GM18861 (cell line): ENCODE results near the gene ARPP21.

Experiments
- ATAC-seq: cut with Tn5 transposase; IDR thresholded peaks from one replicate; pipeline ENCODE4 v1.9.1; 2021; ENCODE audit not compliant: unreplicated experiment

The ARPP21 gene

DNA sequence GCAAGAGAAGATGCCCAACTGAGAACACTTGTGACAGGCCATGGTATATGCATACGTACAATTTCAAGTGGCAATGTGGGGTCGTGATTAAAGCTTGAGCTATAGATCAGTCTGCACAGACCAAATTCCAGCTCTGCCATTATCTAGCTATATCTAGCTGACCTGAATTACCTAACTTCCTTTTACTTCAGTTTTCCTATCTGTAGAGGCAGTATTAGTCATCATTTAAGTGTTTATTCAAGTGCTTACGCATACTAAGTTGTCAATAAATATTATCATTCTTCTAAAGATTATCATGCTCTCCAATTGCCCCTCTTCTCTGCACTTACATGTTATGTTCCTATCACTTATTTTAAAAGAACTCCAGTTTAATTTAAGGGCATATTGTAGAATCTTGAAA is 87.9 kb downstream of the ARPP21 start:
- no peak for ATAC-seq

DNA sequence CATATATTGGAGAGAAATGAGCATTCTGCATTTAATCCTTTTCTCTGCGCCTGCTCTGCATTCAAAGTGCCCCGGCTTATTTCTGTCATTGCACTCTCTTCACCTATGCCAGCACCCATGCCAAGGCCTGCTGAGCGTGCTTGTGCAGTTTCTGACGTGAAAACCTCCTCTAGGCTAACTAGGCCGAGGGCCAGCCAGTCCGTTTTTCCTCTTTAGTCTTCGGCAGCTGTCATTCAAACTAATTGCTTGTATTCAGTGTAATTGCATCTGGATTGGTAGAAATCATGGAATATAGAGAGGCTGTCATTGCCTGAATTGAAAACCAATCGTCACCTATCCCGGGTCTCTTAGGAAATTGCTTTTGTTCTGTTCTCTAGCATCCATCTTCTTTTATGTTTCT is 94.0 kb downstream of the ARPP21 start:
- no peak for ATAC-seq

DNA sequence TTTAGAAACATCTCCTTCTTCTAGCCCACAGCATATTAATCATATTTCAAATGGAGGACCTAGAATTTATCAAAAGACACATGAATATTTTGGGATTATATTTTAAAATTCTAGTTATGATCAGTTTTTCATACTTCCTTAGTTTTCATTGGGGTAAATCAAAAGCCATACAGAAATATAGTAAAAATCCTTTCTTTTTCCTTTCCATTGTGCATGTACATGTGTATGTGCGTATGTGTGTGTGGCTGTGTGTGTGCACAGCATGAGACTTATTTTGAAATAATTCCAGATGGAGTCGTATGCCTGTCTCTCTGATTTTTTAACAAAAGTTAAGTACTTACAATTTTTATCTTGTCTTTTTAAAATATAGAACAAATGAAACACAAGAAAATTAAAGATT is 94.5 kb downstream of the ARPP21 start:
- ATAC-seq: no peak

DNA sequence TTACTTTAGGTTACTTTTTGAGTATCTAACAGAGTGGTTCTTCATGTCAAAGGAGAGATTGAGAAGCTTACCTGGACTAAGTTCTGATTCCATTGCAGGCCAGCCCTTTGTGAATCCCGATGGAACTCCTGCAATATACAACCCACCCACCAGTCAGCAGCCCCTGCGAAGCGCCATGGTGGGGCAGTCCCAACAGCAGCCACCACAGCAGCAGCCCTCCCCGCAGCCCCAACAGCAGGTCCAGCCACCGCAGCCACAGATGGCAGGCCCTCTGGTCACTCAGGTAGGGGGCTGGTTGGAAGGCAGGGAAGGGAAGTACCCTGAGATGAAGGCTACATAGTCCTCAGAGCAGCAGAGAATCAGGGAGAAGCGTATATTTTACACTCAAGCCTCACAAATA is 97.8 kb downstream of the ARPP21 start:
- ATAC-seq: no peak

DNA sequence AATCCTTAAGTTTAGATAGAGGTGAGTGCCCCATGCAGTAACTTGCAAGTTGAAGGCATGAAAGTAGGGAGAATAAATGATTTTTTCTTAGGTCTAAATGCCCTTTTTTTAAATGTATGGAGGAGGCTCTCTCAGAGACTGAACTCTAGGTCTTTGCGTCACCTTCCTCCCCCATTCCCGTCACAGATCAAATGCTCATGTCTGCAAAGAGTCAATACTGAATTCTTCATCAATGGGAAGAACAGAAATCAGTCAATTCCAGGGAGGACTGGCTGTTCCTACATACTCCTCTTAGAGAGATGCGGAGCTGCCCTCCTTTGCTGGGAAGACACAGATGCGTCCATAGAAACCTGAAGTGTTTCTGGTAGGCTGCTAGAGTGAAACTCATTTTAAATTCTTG is 98.2 kb downstream of the ARPP21 start:
- no peak for ATAC-seq

DNA sequence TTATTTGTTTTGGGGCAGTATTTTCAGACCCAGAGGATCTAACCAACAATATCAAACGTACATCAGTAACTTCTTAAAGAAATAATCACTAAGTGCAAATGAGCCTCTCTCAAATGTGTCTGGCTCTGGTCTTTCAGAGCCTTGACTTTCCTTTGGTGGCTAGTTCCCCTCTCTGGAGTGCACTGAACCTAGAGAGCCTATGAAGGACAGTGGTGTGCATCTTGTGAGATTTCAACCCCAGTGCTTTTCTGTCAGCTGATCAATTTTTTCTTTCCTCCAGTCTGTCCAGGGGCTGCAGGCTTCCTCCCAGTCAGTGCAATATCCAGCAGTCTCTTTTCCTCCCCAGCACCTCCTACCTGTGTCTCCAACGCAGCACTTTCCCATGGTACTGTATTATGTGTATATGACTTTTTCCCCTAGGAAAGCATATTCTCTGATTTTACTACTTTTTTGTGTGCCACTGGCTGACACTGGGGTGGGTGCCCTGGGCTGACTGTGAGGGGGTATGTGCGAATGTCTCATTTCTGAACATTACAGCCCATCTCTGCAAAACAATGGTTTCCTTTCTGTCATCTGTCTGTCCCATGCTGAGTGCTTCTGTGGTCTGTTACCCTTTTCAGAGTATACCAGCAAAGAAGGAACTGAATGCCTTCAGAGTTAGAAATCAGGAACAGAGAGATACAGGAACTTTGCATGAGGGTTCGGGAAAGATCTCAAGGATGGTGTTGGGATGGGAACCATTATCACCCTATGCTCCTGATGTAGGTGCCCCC is 98.8 kb downstream of the ARPP21 start:
- no peak for ATAC-seq

DNA sequence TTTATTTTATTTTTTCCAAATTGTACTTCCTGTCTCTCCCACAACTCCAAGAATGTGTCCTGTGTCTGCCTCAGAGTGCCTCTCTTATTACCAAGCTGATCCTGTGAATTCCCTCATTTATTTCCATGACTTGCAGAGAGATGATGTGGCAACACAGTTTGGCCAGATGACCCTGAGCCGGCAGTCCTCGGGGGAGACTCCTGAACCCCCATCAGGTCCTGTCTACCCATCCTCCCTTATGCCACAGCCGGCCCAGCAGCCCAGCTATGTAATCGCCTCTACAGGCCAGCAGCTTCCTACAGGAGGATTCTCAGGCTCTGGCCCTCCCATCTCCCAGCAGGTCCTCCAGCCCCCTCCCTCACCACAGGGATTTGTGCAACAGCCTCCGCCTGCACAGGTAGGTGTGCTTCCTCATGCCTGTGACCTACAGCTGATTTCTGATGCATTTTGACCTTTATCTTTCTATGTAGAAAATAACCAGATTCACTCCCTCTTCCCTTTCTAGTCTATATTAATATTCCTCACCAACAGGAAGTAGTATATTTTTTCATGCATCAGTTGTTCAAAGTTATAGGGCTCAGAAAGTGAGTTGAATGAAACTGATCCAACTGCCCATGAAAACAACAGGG is 100.0 kb downstream of the ARPP21 start:
- no peak for ATAC-seq

DNA sequence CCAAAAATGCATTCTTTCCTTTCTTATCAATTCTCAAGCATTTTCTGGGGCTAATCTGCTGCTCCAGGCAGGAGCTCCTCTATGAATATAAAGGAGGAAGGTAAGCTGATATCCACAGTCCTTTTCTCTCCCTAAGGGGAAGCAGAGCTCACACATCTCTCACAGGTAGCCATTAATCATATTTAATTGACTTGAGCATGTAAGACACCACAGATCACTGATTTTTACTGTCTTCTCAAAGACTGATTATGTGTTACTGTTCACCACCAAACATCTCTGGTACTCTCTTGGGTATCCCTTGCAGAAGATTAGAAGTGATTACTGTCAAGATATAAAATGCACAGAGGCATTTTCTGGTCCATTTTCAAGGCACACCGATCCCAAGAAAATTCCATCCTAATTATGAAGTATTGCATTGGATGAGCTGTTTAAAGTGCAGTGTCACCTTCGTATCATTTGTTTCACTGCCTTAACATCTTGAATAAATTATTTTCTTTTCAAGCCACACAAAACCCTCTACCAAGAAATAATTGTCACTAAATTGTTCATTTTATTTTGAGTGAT is 100.7 kb downstream of the ARPP21 start:
- ATAC-seq: no peak

DNA sequence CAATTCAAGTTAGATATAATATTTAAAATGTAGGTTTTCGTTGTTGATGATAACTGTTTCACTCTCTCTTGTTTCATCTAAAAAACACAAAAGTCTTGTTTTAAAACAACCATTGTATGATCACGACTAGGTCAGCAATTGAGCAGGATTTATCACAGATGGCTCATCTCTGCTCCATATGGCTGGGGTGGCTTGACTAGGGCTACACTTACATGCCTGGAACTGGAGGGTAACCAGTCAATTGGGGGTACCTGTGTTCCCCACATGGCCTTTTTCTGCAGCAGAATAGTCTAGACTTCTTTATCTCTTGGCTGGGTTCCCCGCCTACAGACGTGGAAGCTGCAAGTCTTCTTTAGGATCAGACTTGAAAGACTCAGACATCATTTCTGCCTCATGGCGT is 103.9 kb downstream of the ARPP21 start:
- ATAC-seq: no peak

DNA sequence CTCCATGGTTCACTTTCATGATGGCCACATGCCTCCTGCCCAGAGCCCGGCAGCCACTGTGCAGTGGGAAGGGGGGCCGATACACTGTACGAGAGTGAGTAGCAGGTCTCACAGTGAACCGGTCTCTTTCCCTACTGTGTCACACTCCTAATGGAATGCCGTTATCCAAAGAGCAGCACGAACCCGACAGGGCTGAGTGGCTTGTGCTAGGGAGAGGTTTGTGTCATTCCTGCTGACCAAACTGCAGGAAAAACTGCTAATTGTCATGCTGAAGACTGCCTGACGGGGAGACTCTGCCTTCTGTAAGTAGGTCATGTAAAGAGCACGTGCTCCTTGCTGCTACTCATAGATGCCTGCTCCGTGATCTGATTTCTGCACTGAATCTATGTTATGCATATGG is 105.1 kb downstream of the ARPP21 start:
- no peak for ATAC-seq

DNA sequence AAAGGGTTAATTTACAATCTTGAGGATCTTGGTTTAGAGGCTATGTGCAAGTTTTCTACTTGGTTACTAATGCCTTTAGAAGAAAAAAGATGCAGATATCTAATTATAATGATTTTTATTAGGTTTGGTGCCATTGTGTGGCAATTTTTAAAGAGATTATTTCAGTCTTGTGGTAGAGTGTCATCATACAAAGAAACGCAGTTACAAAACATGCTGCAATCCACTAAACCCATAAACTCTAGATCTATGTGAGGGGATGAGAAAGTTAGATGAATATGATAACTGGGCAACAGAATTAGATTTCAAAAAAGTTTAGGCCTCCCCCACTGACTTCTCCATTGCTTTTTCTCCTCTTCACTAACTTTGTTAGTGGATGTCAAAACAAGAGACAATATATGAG is 106.0 kb downstream of the ARPP21 start:
- no peak for ATAC-seq

DNA sequence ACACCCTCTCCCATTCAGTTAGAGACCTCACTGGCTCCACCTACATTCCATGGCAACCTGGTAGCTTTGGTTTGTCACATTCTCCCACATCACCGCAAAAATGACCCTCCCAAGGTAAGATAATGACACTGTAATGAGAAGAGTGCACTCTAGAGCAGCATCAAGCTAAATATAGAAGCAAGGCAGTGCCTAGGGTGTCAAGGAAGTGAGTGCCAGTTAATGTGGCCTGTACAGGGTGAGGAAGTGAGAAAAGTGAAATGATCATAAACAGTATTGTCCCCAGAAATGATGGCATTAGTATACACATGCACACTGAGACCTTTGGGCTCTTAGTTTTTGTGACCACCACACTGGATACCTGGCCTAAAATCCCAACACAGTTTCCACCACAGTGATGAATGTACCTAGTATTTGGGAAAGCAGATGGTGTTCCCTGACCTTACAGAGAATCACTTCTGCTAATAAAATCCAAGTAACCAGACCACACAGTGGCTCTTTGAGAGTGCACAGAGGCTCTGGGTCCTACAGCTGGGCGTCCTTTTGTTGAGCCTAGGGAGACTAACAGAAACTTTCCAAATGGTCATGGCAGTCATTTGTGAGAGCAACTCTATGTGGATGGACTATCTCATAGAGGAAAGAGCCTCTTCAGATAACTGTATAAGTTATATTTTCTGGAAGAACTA is 106.6 kb downstream of the ARPP21 start:
- ATAC-seq: no peak

DNA sequence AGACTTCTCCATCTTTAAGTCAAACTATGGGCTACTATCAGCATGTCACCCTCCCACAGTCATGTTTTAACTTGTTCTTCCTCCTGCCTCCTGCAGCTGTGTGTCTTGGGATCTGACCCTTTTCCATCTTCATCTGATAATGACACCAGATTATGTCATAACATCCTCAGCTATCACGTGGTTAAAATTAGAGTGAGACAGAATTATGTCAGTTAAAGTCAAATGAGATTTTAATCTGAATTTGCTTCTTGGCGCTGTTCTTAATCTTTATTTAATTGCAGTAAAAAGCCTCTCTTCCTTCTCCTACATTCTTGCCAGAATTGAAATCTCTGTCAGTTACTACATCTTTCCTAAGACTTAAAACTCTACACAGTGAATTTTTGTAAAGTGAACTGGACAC is 107.2 kb downstream of the ARPP21 start:
- no peak for ATAC-seq

DNA sequence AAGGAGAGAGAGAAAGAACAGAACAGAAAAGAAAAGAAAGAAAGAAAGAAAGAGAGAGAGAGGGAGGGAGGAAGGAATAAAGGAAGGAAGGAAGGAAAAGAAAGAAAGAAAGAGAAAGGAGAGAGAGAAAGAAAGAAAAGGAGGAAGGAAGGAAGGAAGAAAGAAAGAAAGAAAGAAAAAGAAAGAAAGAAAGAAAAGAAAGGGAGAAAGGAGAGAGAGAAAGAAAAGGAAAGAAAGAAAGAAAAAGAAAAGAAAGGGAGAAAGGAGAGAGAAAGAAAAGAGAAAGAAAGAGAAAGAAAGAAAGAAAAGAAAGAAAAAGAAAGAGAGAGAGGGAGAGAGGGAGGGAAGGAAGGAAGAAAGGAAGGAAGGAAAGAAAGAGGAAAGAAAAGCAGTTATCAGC is 108.8 kb downstream of the ARPP21 start:
- no peak for ATAC-seq

DNA sequence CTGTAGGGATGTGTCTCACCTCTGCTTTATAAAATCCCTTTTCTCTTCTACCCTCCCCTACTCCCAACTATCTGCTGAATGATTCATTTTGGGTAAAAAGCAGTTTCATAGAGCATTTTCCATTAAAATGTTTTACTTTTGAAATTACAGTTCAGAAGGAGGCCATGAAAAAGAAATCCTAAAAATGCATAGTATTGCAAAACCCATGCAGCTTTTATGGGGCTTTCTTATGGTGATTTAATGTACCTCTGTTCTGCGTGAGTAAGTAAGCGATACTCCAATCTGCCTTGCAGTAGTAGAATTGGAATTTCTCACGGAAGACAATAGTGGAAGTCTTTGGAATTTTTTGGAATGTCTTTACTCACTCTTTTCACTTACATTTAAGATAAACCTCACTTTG is 111.9 kb downstream of the ARPP21 start:
- no peak for ATAC-seq

DNA sequence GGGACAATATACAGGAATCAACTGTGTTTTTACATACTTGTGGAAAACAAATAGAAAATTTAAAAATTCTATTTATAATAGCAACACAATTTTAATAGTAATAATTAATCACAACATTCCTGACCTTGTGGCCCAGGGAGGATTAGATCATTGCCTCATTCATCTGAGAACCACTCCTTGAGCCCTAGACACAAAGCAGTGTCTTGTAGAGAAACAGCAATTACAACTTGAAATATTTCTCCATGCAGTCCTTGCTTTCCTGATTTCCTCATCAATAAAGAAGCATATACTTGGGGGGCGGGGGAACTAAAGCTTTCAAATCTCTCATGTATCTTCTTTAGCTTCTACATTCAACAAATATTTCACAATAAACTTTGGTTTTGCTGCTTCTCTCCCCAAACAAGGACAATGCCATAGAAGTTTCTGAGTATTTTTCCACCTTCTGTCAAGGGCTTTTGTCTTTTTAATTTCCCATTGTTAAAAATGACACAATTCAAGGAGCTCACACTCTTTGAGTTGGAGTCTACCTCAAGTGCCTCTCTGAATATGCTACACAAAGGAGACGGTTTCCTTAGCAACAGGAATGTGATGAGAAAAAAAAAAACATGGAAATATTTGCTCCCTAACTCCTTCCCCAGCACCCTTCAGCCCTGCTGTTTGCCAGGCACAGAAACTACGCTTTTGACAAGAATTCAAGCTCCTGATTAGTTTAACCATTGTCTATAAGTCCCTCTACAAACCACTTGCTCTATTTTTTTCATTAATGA is 118.8 kb downstream of the ARPP21 start:
- ATAC-seq: no peak

DNA sequence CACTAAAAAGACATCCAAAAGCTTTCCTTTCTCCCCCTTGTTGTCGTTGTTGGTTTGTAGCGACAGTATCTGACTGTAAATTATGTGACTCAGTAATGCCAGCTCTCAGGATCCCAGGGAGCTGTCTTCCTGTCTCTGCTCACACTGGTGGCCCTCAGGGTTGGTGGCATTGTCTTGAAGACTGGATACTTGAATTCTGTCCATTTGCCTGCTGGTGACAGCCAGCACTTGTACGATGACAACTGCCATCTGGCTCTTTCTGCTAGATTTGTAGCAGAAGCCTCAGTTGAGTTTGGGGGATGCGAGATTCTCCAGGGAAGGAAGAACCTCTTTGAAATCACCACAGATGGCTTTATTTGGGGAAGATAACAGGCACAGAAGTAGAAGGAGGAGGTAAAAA is 120.8 kb downstream of the ARPP21 start:
- ATAC-seq: no peak

DNA sequence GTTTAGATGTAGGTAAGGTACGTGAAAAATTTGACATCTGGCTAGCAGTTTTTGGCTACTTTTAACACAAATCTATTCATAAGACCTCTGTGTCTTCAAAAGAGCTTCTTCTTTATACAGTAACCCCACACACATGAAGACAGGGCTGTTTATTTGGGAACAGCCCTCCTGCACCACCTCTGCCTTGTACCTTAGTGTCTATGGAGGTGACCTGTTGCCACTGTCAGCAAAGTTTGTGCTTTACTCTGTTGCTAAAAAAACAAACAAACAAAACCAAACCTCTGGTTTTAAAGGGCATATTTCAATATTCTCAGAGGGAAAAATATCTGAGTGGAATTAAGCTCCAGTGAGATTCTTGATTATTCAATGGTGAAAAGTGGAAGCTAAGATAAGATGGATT is 122.0 kb downstream of the ARPP21 start:
- no peak for ATAC-seq

DNA sequence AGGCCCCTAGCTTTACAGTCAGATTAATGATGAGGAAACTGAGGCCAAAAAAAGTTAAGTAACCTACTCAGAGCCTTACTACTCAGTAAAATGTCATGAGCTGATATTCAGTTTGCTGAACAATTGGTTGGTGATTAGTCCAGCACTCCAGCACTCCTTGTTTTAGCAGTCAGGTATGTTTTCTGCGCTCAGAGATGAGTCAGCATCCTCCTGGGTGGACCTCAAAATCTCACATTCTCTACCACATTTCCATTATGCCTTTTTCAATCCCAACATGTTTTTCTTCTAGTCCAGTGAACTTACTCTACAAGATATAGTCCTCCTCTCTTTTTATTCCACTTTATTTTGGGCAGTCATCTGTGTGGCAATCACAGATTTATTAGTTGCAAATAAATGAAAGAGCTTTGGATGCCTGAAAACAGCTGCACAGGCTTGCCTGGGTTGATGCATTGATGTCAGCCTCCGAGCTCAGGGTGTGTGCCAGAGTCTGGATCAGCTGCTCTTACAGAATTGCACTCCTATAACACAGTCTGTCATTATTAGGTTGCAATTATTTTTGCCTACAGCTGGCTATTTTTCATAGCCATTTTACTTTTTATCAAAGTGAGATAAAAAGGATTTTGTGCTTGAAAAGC is 133.2 kb downstream of the ARPP21 start:
- ATAC-seq: no peak

DNA sequence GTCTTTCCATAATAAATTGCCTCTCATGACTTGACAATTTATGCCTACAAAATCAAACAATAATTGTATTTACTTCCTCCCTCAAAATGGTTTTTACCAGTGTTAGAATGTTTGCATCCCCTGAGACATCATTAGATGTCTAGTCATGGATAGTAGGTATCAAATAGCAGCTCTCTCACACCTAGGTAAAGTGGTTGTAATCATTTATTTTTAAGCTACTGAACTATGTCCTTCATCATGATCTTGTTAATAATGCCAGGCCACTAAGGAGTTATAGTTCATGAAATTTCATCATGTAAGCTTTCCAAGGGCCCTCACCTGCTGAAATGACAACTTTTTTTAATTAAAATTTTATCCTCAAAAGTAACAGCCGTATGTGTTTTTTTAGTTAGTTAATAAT is 134.1 kb downstream of the ARPP21 start:
- no peak for ATAC-seq

DNA sequence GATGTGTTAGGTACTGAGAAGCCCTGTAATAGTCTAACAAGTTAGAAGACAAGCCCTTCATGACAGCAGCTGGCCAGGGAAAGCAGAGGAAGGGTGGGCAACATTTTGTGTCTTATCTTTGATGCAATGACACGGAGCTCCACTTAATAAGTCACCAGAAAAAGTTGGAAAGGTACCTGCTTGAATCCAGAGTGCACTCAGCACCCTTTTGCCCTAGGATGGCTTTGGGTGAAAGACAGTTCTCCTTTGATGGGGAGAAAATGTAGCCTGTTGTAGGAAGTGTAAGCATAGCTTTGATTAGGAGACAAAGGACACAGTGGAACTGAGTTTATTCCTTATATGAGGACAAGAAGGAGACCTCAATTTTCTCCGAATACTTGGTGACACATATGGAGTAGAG is 137.0 kb downstream of the ARPP21 start:
- no peak for ATAC-seq
